Adrenal gland (tissue), 12 donors: ENCODE measurements around the gene RHPN2. TPM values are rescaled to one million over a fixed set of nuclear protein-coding genes. Genes with fewer than 3 reads are reported as not detected.

Experiments
- DNase-seq, 7 donors: peaks; one replicate each; pipeline ENCODE4 v3.0.0-alpha.2; 2019 to 2020
- H3K27ac ChIP-seq, 5 donors: fragments of 200-600 bp; sonication (generic) in 4 of 5; 1 replicate in 3 of 5; 2 replicates in 2 of 5; pipeline versions ENCODE4 v1.5.1 to v1.8.0; 2016 to 2020; ENCODE audit warnings: mild to moderate bottlenecking in 1 of 5
- H3K27me3 ChIP-seq: fragments of 200-600 bp; 2 replicates; pipeline ENCODE4 v1.8.0; 2021
- H3K36me3 ChIP-seq, 2 donors: fragments of 200-600 bp; replicated peaks in 1 of 2; 1 replicate in 1 of 2; 2 replicates in 1 of 2; pipeline versions ENCODE4 v1.5.1 to v1.8.0; 2018 to 2022
- H3K4me1 ChIP-seq, 2 donors: fragments of 200-600 bp; replicated peaks in 1 of 2; 1 replicate in 1 of 2; 2 replicates in 1 of 2; pipeline versions ENCODE4 v1.5.1 to v1.8.0; 2018 to 2021
- H3K4me3 ChIP-seq, 4 donors: fragments of 200-600 bp; sonication (generic) in 3 of 4; one replicate each; pipeline ENCODE4 v1.5.1; 2016 to 2018
- H3K9me3 ChIP-seq, 3 donors: fragments of 200-600 bp; sonication (generic) in 1 of 3; replicated peaks in 1 of 3; 1 replicate in 2 of 3; 2 replicates in 1 of 3; pipeline versions ENCODE4 v1.5.1 to v1.8.0; 2016 to 2021
- POLR2A ChIP-seq, 2 donors: fragments of 450-650 bp; IDR thresholded peaks; one replicate each; pipeline ENCODE4 v1.6.1; 2017; ENCODE audit warnings: antibody characterized with exemption in 2 of 2, mild to moderate bottlenecking in 2 of 2, moderate library complexity in 1 of 2
- WGBS, 4 donors: extraction: QIAGEN DNeasy Blood & Tissue Kit in 2 of 4; methylation state at CpG; one replicate each; pipeline versions ENCODE4 v1.1.5 to v1.1.7; 2013 to 2017; 5-methylcytosine and 5-hydroxymethylcytosine counted together
- intact Hi-C, 2 donors: fragments of 100-400 bp; cut with DNase I; formaldehyde crosslinking; loops; one replicate each; pipeline versions ENCODE4 v1.14.1 to v1.15.0; 2022 to 2023
- polyA plus RNA-seq, 3 donors: library from polyadenylated mRNA; stranded (reverse); fragments of 200-250 nt in 2 of 3; fragments of 350-450 nt in 1 of 3; fragmentation: Illumina TruSeq in 1 of 3; extraction: RNeasy Lipid Tissue Mini Kit (QIAGEN cat#74804) in 1 of 3; gene quantifications; one replicate each; pipeline ENCODE4 v1.2.3, GENCODE V29; 2013 to 2014
- total RNA-seq, 9 donors: library from RNA; depleted of rRNA in 4 of 9; stranded (reverse); fragments of >200 nt in 4 of 9; fragments of 120-200 nt in 1 of 9; fragmentation: NEBNext Ultra II Directional in 1 of 9; extraction: Animal tissue kit (Norgen Biotek cat#: 25700) in 1 of 9; gene quantifications; one replicate each; pipeline versions ENCODE4 v1.1.0 to v1.2.4, GENCODE V29; 2013 to 2023
- TF ChIP-seq, protein P1 (sequence below), 6 experiments: fragments of 450-650 bp in 4 of 6; fragments of 200-600 bp in 2 of 6; sonication (generic) in 1 of 6; IDR thresholded peaks; 1 replicate in 5 of 6; 2 replicates in 1 of 6; pipeline versions ENCODE4 v1.5.1 to v1.8.0; 2016 to 2021; ENCODE audit warnings: antibody characterized with exemption in 6 of 6, mild to moderate bottlenecking in 2 of 6, moderate library complexity in 1 of 6
- donor health status: healthy with polysubstance abuse.
- donor health status: Bipolar disorder and iron deficiency.
- donor health status: DM: yes; HTN: yes; CAD: no.
- donor health status: DM: no; HTN: no; CAD: no.
- donor health status: DM: no; HTN: no; CAD: no.
- donor health status: DM: yes; HTN: yes; CAD: no.

RHPN2 gene
- total and polyA plus RNA-seq, 12 donors, result 0.52 to 1.3 (median 1.0) TPM; not detected in 1

- DNase-seq, result no peak
- Histone ChIP-seq H3K9me3 (no peaks in the 10 kb centered on the region), H3K36me3 (peaks cover 0 to 66% of the 10 kb centered on the region in 2 donors), H3K4me3 (no peak overlapping the region), H3K27me3 (no peaks in the 10 kb centered on the region), H3K4me1 (no peaks in the 10 kb centered on the region), H3K27ac (no peak overlapping the region)
- 93 to 96% (median 95%) methylated on average over 10 of the region's 10 CpGs for WGBS, 4 donors
- TF ChIP-seq, protein P1, sequence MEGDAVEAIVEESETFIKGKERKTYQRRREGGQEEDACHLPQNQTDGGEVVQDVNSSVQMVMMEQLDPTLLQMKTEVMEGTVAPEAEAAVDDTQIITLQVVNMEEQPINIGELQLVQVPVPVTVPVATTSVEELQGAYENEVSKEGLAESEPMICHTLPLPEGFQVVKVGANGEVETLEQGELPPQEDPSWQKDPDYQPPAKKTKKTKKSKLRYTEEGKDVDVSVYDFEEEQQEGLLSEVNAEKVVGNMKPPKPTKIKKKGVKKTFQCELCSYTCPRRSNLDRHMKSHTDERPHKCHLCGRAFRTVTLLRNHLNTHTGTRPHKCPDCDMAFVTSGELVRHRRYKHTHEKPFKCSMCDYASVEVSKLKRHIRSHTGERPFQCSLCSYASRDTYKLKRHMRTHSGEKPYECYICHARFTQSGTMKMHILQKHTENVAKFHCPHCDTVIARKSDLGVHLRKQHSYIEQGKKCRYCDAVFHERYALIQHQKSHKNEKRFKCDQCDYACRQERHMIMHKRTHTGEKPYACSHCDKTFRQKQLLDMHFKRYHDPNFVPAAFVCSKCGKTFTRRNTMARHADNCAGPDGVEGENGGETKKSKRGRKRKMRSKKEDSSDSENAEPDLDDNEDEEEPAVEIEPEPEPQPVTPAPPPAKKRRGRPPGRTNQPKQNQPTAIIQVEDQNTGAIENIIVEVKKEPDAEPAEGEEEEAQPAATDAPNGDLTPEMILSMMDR (IDR thresholded peaks at IDR 0.05), result no peak
- no peak for TF ChIP-seq POLR2A (IDR thresholded peaks at IDR 0.05)
- intact Hi-C loops, result no loop called here
These were observed 43.5 kb upstream of the RHPN2 start for GRCh38 chr19:33108161-33108560.

DNA sequence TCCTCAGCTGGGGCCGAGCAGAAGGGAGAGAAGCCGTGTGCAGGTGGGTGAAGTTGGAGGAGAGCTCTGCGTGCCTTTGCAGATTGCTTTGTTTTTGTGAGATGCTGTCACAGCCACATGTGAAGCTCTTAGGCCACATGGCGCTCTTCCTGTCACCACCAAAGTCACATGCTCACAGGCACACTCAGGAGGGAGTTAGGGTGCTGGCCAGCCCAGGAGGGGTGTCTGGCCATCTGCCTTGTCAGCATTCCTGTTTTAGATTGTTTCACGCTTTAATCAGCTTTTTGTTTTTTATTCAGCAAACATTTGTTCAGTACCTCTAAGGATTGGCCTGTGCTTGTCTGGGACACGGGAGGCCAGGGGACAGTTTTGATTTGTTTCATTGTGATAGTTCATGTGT is 38.2 kb upstream of the RHPN2 start:
- TF ChIP-seq, protein P1 (IDR thresholded peaks at IDR 0.05), result no peak
- TF ChIP-seq POLR2A (IDR thresholded peaks at IDR 0.05), result no peak
- Histone ChIP-seq H3K36me3 (peaks cover 0 to 65% of the 10 kb centered on the region in 2 donors), H3K27ac (no peak overlapping the region), H3K27me3 (no peaks in the 10 kb centered on the region), H3K4me1 (no peaks in the 10 kb centered on the region), H3K4me3 (no peak overlapping the region), H3K9me3 (no peaks in the 10 kb centered on the region)
- DNase-seq, result no peak
- 93 to 96% (median 93%) methylated on average over 6 of the region's 6 CpGs for WGBS, 4 donors
- intact Hi-C loops, result no loop called here

DNA sequence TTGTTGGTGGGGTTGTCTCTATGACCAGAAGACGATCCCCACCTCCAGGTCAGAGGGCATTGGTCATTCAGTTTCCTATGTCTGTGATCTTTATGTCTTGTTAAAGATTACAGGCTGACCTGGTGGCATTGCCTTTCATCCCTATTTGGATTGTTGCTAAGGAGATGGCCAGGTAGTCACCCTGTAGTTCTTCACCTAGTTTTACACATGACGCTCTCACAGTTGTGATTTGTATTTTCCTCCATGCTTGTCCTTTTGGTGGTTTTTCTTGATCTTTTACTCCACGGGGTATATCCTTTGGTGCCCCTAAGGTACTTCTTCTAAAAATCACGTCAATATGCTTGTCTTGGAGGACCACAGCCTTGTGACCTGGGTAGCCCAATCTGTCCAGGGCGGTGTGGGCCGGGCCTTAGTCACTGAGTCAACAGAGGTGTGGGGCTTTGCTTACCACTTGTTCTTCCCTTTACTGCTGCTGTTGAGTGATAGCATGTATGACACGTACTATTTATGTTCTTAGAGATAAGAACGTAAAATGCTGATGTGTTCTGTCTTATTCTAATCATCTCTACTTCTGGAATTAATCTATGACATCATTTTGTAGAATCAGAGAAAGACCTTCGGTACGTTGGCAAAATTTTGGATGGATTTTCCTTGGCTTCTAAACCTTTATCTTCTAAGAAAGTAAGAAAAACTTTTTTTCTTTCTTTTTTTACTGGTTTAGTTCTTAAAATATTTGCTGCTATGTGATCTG is 36.4 kb upstream of the RHPN2 start:
- intact Hi-C loops, result no loop called here
- WGBS, 4 donors, result 92 to 94% (median 93%) methylated on average over 10 of the region's 10 CpGs
- H3K9me3 ChIP-seq, result no peaks in the 10 kb centered on the region
- no peaks in the 10 kb centered on the region for H3K27me3 ChIP-seq
- no peak overlapping the region for H3K27ac ChIP-seq
- TF ChIP-seq, protein P1 (IDR thresholded peaks at IDR 0.05), result no peak
- TF ChIP-seq POLR2A (IDR thresholded peaks at IDR 0.05), result no peak
- no peak overlapping the region for H3K4me3 ChIP-seq
- DNase-seq, result no peak
- H3K4me1 ChIP-seq, result no peaks in the 10 kb centered on the region
- peaks cover 0 to 64% of the 10 kb centered on the region in 2 donors for H3K36me3 ChIP-seq

- no peaks in the 10 kb centered on the region for H3K27me3 ChIP-seq
- no peak overlapping the region for H3K27ac ChIP-seq
- TF ChIP-seq, protein P1 (IDR thresholded peaks at IDR 0.05), result no peak
- no peak for TF ChIP-seq POLR2A (IDR thresholded peaks at IDR 0.05)
- H3K9me3 ChIP-seq, result no peaks in the 10 kb centered on the region
- peak in 2 of 7 donors; percentile 9 to 20 for DNase-seq
- H3K4me3 ChIP-seq, result no peak overlapping the region
- no peaks in the 10 kb centered on the region for H3K4me1 ChIP-seq
- peaks cover 0 to 81% of the 10 kb centered on the region in 2 donors for H3K36me3 ChIP-seq
- WGBS, 4 donors, result 75 to 93% (median 77%) methylated on average over 3 to 4 of the region's 4 CpGs
- intact Hi-C loops, result no loop called here
These were observed 33.4 kb upstream of the RHPN2 start for GRCh38 chr19:33098055-33098534.
